ENCODE results near the gene NPAS1.
"Not testable (repeated sequence)": the region's sequence is repeated elsewhere in the genome, so short reads cannot be mapped to it uniquely, and the experiment has no call there.

Gene NPAS1

GRCh38 chr19:47005164-47005641, 14.4 kb upstream of the NPAS1 start:
- no peak for DNase-seq (ENCODE audit: low read depth)
- no peak for TF ChIP-seq CTCF (IDR thresholded peaks at IDR 0.05; ENCODE audit: insufficient read depth, low read depth, low read length, missing control alignments)
- H3K4me3 ChIP-seq (ENCODE audit: low read depth, low read length) = no peak overlapping the region

- peak; percentile 38 for DNase-seq (ENCODE audit: low read depth)
- no peak for TF ChIP-seq CTCF (IDR thresholded peaks at IDR 0.05; ENCODE audit: insufficient read depth, low read depth, low read length, missing control alignments)
- H3K4me3 ChIP-seq (ENCODE audit: low read depth, low read length) = no peak overlapping the region
These were observed 13.8 kb upstream of the NPAS1 start for GRCh38 chr19:47005873-47006272.

- no peak overlapping the region for H3K4me3 ChIP-seq (ENCODE audit: low read depth, low read length)
- no peak for TF ChIP-seq CTCF (IDR thresholded peaks at IDR 0.05; ENCODE audit: insufficient read depth, low read depth, low read length, missing control alignments)
- DNase-seq (ENCODE audit: low read depth) = no peak
These were observed 13.1 kb upstream of the NPAS1 start for GRCh38 chr19:47006496-47006895.

DNA sequence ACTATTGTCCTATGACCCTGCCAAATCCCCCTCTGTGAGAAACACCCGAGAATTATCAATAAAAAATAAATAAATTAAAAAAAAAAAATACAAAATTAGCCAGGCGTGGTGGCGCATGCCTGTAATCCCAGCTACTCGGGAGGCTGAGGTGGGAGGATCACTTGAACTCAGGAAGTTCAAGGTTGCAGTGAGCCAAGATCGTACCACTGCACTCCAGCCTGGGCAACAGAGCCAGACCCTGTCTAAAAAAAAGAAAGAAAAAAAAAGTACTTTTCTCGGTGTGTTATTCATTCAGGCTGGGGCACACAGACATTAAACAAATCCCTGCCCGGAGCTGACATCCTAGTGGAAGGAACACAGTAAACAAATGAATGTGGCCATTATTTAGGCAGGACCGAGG, 9.1 kb upstream of the NPAS1 start:
- DNase-seq (ENCODE audit: low read depth); H3K4me3 ChIP-seq (ENCODE audit: low read depth, low read length): not testable (repeated sequence)

DNA sequence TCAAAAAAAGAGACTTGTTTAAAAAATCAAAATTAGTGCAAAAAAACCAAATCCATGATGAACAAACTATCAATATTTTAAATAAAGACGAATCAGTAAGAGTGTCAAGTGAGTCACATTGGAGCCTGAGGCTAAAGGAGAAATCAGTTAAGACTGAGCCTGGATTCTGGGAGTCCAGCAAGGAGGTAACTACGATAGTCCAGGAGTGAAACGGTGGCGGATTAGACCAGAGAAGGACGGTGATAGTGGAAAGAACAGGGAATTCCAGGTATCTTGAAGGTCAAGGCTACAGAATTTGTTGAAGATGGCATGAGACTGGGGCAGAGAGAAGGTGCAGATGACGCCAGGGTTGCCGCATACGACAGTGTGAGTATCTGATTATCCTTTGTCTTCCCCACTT, 7.0 kb upstream of the NPAS1 start:
- DNase-seq (ENCODE audit: low read depth) = no peak
- H3K4me3 ChIP-seq (ENCODE audit: low read depth, low read length) = no peak overlapping the region
- no peak for TF ChIP-seq CTCF (IDR thresholded peaks at IDR 0.05; ENCODE audit: insufficient read depth, low read depth, low read length, missing control alignments)

DNA sequence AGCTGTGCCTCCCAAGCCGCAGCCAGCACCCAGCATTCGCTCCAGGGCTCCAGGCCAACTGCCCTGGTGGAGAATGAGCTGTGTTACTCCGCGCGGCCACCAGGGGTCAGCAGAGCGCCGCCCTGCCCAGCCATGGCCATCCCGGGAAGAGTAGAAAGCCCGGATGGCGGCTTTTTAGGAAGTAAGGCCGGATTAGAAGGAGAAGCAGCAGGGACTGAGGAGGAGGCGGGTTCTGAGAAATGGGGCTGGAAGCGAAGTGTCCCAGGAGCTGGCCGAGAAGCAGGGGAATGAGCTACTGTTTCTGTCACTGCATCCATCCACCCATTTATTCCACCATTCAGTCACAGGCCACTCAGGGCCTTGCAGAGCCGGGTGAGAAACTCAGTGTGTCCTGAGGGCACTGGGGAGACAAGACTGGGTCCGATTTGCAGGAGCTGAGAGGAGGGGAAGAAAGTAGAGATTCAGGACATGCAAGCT, 6.6 kb upstream of the NPAS1 start:
- H3K4me3 ChIP-seq (ENCODE audit: low read depth, low read length) = no peak overlapping the region
- peak; percentile 99 for TF ChIP-seq CTCF (IDR thresholded peaks at IDR 0.05; ENCODE audit: insufficient read depth, low read depth, low read length, missing control alignments)

DNA sequence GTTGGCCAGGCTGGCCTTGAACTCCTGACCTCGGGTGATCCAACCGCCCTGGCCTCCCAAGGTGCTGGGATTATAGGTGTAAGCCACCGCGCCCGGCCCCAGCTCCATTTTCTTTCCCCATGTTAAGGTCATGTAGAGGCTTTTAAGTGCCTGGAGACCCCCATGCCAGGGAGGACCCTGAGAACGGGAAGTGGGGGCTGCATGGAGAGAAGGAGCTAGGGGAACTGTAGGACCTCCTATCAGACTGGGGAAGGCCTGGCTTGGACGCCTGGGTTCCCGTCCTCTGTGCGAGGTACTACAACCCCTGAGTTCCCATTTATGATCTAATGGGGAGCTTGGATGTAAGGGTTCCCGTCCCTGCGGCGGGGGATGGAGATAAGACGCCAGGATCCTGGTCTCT, 714 bp upstream of the NPAS1 start:
- no peak for DNase-seq (ENCODE audit: low read depth)
- no peak overlapping the region for H3K4me3 ChIP-seq (ENCODE audit: low read depth, low read length)
- no peak for TF ChIP-seq CTCF (IDR thresholded peaks at IDR 0.05; ENCODE audit: insufficient read depth, low read depth, low read length, missing control alignments)

More for the DNA sequence above, 6.6 kb upstream of the NPAS1 start:
- DNase-seq (ENCODE audit: low read depth) = peak; percentile 48

Data from GM12865 (cell line).